OCI-LY3 (cell line): ENCODE data around the gene ZNF219.

ENCODE experiments used
- H2AFZ ChIP-seq: fragments of 200-600, 300-600 bp; shearing (Covaris generic); 2 replicates; pipeline ENCODE4 v1.6.0; 2014; ENCODE audit warnings: antibody characterized with exemption, low read depth, low read length
- H3K27ac ChIP-seq: fragments of 200-600, 300-600 bp; sonication (generic); 2 replicates; pipeline ENCODE4 v1.5.1; 2014; ENCODE audit warnings: mild to moderate bottlenecking, low read length, moderate library complexity, mixed read lengths
- H3K27me3 ChIP-seq: fragments of 200-600, 300-600 bp; sonication (generic); 2 replicates; pipeline ENCODE4 v1.6.1; 2014; ENCODE audit warnings: low read depth, low read length, mixed read lengths
- H3K36me3 ChIP-seq: fragments of 200-600, 300-600 bp; sonication (generic); replicated peaks from 2 replicates; pipeline ENCODE3; 2014; ENCODE audit warnings: low read depth, low read length, mixed read lengths
- H3K4me1 ChIP-seq: fragments of 300-600, 200-600 bp; sonication (generic); 2 replicates; pipeline ENCODE4 v1.6.1; 2014; ENCODE audit warnings: low read length, mixed read lengths
- H3K4me2 ChIP-seq: fragments of 200-600, 300-600 bp; sonication (generic); 2 replicates; pipeline ENCODE4 v1.6.1; 2014; ENCODE audit warnings: low read length, mixed read lengths
- H3K4me3 ChIP-seq: fragments of 300-600, 200-600 bp; sonication (generic); 2 replicates; pipeline ENCODE4 v1.5.1; 2014; ENCODE audit warnings: antibody characterized with exemption, mild to moderate bottlenecking, low read length, moderate library complexity
- H3K79me2 ChIP-seq: fragments of 300-600, 200-600 bp; shearing (Covaris generic); 2 replicates; pipeline ENCODE4 v1.6.1; 2014; ENCODE audit warnings: mild to moderate bottlenecking, low read length, mixed read lengths
- H3K9ac ChIP-seq: fragments of 300-600, 200-600 bp; shearing (Covaris generic); 2 replicates; pipeline ENCODE4 v1.6.0; 2014; ENCODE audit warnings: mild to moderate bottlenecking, low read length, moderate library complexity
- H3K9me3 ChIP-seq: fragments of 200-600, 300-600 bp; shearing (Covaris generic); 2 replicates; pipeline ENCODE4 v1.6.1; 2014; ENCODE audit warnings: low read length, mixed read lengths; ENCODE audit not compliant: insufficient read depth
- H4K20me1 ChIP-seq: fragments of 200-600, 300-600 bp; sonication (generic); 2 replicates; pipeline ENCODE4 v1.6.1; 2016; ENCODE audit warnings: low read length, mixed read lengths; ENCODE audit not compliant: insufficient read depth
- CTCF ChIP-seq: fragments of 200-600, 300-600 bp; sonication (generic); IDR thresholded peaks from 2 replicates; pipeline ENCODE4 v1.5.1; 2014; ENCODE audit warnings: antibody characterized with exemption, low read length, low read depth
- EZH2phosphoT487 ChIP-seq: fragments of 200-600 bp; shearing (Covaris generic); IDR thresholded peaks from 2 replicates; pipeline ENCODE4 v1.6.1; 2018; ENCODE audit warnings: antibody characterized with exemption, mixed run types, low read depth

ZNF219 gene

GRCh38 chr14:21095430-21096205, 2.8 kb downstream of the ZNF219 start:
- Histone ChIP-seq H2AFZ (no peak overlapping the region), H3K9me3 (no peaks in the 10 kb centered on the region), H3K27me3 (no peaks in the 10 kb centered on the region), H3K4me1 (peaks cover 21% of the 10 kb centered on the region), H3K4me3 (no peak overlapping the region), H3K4me2 (no peak overlapping the region), H3K36me3 (peaks cover 5% of the 10 kb centered on the region), H3K27ac (no peak overlapping the region), H3K9ac (no peak overlapping the region), H3K79me2 (no peaks in the 10 kb centered on the region), H4K20me1 (0 out of 2 replicates have a peak, but pooled peaks cover 6% of the 10 kb centered on the region)
- TF ChIP-seq EZH2phosphoT487 (no peak), CTCF (no peak)

GRCh38 chr14:21093769-21094681, 4.4 kb downstream of the ZNF219 start:
- no peak overlapping the region for H3K4me3 ChIP-seq
- peaks cover 15% of the 10 kb centered on the region for H3K4me1 ChIP-seq
- no peaks in the 10 kb centered on the region for H3K9me3 ChIP-seq
- no peaks in the 10 kb centered on the region for H3K27me3 ChIP-seq
- no peak overlapping the region for H3K9ac ChIP-seq
- peaks cover 7% of the 10 kb centered on the region for H3K36me3 ChIP-seq
- H4K20me1 ChIP-seq, result 0 out of 2 replicates have a peak, but pooled peaks cover 6% of the 10 kb centered on the region
- no peaks in the 10 kb centered on the region for H3K79me2 ChIP-seq
- H3K27ac ChIP-seq, result no peak overlapping the region
- no peak overlapping the region for H3K4me2 ChIP-seq
- no peak for TF ChIP-seq CTCF
- TF ChIP-seq EZH2phosphoT487, result no peak
- no peak overlapping the region for H2AFZ ChIP-seq

GRCh38 chr14:21093018-21093417, 5.4 kb downstream of the ZNF219 start:
- no peaks in the 10 kb centered on the region for H3K27me3 ChIP-seq
- H3K27ac ChIP-seq, result no peak overlapping the region
- no peak overlapping the region for H3K4me3 ChIP-seq
- no peaks in the 10 kb centered on the region for H3K79me2 ChIP-seq
- no peak for TF ChIP-seq CTCF
- no peak for TF ChIP-seq EZH2phosphoT487
- H3K9ac ChIP-seq, result no peak overlapping the region
- no peak overlapping the region for H3K4me2 ChIP-seq
- H2AFZ ChIP-seq, result no peak overlapping the region
- H3K4me1 ChIP-seq, result peaks cover 13% of the 10 kb centered on the region; the same call in 1 of the 2 replicates
- 0 out of 2 replicates have a peak, but pooled peaks cover 6% of the 10 kb centered on the region for H4K20me1 ChIP-seq
- H3K36me3 ChIP-seq, result peaks cover 11% of the 10 kb centered on the region
- H3K9me3 ChIP-seq, result no peaks in the 10 kb centered on the region
